ENCODE results near the gene CELF2.
"Not testable (repeated sequence)": the region's sequence is repeated elsewhere in the genome, so short reads cannot be mapped to it uniquely, and the experiment has no call there.

- TF ChIP-seq CTCF, POLR2A (IDR thresholded peaks at IDR 0.05): not testable (repeated sequence)
These were observed 106.2 kb downstream of the CELF2 start for GRCh38 chr10:11123892-11124291.

All from thyroid gland (tissue), 4 donors.